ENCODE measurements around the gene GALM.
"Not testable (repeated sequence)": the region's sequence is repeated elsewhere in the genome, so short reads cannot be mapped to it uniquely, and the experiment has no call there.

The GALM gene

GRCh38 chr2:38739524-38739923 lies 73.6 kb downstream of the GALM start:
- no peak for DNase-seq (ENCODE audit: low read depth, low spot score)

DNA sequence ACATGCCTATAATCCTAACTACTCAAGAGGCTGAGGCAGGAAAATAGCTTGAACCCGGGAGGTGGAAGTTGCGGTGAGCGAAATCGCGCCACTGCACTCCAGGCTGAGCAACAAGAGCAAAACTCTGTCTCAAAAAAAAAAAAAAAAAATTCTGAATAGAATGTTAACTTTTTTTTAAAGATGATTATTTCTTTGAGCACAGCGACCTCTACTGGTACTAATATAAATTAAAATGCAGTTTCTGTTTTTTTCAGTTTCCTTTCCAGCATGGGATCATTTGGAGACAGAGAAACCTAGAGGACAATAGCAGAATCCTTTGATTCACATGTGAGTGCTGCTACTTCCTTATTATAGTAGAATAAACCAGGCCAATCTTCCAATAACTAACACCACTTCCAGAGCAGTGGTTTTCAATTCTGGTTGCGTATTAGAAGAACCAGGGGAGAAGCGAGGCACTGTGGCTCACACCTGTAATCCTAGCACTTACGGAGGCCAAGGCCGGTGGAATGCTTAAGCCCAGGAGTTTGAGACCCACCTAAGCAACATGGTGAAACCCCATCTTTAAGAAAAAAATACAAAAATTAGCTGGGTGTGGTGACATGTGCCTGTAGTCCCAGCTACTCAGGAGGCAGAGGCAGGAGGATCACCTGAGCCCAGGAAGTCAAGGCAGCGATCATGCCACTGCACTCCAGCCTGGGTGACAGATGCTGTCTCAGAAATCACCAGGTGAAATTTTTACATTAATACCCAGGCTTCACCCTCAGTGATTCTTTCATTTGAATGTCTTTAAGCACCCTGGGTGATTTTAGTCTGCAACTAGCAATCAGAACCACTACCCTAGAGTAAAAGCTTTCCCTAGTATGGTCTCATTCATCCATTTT lies 75.2 kb downstream of the GALM start:
- peak; percentile 42 for DNase-seq (ENCODE audit: low read depth, low spot score)

DNA sequence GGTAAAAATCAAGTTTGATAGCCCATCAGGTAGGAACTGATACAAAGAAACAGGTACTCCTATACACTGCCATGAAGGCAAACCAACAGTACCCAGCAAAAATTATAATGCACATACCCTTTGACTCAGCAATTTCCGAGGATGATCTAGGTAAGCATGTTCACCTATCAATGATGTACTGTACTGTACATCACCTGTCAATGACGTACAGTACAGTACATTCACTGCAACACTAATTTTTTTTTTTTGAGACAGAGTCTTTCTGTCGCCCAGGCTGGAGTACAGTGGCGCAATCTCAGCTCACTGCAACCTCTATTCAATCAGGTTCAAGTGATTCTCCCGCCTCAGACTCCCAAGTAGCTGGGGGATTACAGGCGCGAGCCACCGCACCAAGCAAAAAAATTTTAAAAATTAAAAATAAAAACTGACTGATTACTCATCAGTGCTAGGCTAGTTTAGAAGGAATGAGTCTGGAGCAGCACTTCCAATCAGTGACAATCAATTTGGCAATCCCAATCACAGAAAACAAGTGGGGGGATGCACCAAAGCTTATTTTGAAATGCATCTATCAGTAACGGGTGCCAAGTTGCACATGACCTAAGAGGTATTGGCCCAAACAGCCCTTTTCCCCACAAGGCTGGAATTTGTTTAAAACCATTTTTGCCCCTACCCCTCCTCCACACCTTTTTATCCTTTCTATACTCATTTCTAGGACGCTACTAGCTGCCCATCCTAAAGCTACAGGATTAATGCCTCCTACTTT lies 77.1 kb downstream of the GALM start:
- no peak for DNase-seq (ENCODE audit: low read depth, low spot score)

DNA sequence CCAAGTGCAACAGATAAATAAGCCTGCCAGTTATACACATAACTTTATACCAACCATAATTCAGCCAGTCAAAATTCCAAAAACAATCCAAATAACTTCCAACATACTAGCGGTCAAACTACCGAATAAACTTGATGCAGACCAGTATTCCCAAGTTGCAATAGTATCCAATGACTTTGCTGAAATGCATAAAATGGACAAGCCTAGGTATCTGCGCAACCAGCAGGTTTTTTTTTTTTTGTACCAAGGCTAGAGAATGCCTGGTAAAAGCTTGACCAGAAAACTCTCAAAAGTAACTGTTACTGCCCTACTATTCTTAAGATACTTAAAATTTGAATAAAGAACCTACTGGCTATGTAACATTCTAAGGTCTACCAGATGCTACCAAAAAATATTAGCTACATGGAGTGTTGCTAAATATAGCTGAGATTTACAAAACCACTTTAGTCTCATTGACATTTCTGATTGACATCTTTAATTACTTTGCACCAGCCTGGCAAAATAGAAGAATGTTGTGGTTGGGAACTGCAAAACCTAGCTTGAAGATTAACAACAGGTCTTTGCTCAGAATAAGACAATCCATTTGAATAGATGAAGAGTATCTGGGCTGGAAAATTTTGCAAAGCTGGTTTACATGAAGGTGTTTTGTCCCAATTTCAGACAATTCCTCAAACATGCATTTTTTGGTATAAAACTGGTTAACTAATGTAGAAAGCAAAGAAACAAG lies 77.9 kb downstream of the GALM start:
- no peak for DNase-seq (ENCODE audit: low read depth, low spot score)

GRCh38 chr2:38744399-38744780 lies 78.5 kb downstream of the GALM start:
- no peak for DNase-seq (ENCODE audit: low read depth, low spot score)

- DNase-seq (ENCODE audit: low read depth, low spot score): no peak
Observed at GRCh38 chr2:38745267-38745666, 79.4 kb downstream of the GALM start.

GRCh38 chr2:38747007-38747424 lies 81.1 kb downstream of the GALM start:
- DNase-seq (ENCODE audit: low read depth, low spot score): no peak

DNA sequence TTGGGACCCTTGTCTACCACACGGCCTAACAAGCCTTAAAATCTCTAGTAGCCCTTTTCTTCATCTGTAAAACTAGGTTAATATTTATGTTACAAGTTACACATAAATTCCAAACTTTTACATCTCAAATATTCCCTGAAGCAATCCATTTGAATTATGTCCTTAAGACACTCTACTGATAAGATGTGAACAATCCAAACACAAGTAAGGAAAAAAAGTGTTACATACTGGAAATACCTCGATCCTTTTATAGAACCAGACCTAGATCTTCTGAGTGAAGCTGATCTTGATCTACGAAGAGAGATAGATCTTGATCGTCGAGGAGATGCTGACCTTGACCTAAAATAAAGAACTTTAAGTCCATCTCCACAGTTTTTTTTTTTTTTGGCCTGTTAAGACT lies 81.9 kb downstream of the GALM start:
- DNase-seq (ENCODE audit: low read depth, low spot score): no peak

GRCh38 chr2:38748391-38748790 lies 82.5 kb downstream of the GALM start:
- DNase-seq (ENCODE audit: low read depth, low spot score): no peak

DNA sequence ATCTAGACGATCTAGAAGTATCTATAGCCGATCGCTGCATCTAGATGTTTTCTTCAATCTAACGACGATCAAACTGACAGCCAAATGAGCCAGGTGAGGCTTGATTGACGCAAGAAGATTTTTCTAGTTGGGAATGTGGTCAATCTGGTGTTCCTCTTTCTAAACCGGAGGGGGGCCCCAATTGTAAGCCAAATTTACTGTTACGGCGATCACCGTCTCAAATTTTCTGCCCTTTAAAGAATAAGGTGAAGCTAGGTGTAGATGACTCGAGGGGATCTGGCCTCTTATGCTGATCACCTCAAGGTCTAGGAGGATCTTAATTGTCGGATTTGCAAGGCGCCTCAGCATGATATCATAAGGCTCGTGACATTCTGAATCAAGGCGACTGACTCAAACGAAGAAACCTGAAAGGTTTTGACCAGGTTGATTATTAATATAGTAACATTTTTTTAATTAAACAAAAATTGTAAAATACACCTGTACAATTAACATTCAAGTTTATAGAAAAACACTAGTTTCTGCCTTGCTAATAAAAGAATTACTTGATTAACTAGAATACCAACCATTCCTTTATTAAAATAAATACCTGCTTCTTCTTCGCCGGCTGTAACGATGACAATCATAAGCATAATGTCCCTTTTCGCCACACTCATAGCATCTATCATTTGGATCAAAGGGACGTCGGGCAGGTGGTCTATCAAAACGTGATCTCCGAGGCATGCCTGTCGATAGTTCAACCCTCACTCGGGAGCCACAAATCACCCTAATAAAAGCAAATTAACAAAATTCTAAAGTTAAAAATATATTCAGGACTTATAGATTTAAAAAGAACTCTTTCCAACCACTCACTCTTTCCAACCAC lies 83.3 kb downstream of the GALM start:
- no peak for DNase-seq (ENCODE audit: low read depth, low spot score)

- peak; percentile 40 for DNase-seq (ENCODE audit: low read depth, low spot score)
Observed at GRCh38 chr2:38750011-38750890, 84.3 kb downstream of the GALM start.

DNA sequence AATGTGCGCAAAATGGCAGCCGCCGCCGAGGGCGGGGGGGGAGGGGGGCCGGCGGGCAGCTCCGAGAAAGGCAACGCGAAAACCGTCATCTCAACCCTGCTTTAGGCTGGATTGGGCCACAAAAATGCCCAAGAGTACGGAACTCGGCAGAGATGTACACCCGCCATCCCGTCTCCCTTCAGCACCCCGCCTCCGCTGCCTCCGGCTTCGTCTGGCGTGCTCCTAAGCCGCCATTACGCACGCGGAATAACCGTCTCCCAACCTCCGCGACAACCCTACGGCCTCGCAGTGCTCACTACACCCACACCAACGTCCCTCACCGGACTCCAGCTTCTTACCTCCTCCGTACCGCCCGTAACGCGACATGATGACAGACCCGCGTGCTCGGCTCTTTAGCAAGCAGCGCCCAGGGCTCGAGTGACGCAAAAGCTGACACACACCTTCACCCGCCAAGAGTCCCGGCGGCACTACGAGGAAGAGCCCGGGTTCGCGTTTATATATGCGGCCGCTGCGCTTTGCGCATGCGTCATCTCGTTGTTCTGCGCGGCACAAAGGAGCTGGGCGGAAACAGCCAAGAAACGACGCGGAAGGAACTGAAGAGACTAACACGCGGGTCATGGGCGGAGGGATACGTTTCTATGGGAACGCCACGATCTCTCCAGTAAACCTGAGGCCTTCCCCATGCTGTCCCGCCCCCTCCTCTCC lies 85.1 kb downstream of the GALM start, which contains the start of gene SRSF7:
TSS of gene SRSF7 (minus strand) at position 471 of the 705 bp plus-strand sequence. CDS start at position 366, 105 bp downstream.
- peak; percentile 99 for DNase-seq (ENCODE audit: low read depth, low spot score)

GRCh38 chr2:38751596-38752410 lies 85.9 kb downstream of the GALM start:
- peak; percentile 76 for DNase-seq (ENCODE audit: low read depth, low spot score)

GRCh38 chr2:38754049-38754448 lies 88.1 kb downstream of the GALM start:
- no peak for DNase-seq (ENCODE audit: low read depth, low spot score)

DNA sequence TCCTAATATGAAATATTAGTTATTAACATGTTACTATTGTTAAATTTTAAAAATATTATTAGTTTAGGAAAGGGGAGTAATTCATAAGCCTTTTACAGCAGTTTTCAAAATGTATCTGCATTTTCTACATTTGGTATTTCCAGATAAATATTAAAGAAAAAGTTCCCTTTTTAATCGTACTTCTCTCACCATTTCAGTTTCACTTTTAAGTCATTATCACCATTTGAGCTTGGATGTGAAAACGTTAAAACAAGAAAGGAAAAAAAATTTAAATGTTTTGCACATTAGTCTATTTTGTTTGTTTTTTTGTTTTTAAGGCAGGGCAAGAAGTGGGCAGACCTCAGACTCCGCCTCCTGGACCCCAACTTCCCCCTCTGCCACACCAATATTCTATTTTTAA lies 88.6 kb downstream of the GALM start:
- DNase-seq (ENCODE audit: low read depth, low spot score): no peak

GRCh38 chr2:38755891-38756290 lies 90.0 kb downstream of the GALM start:
- not testable (repeated sequence) for DNase-seq (ENCODE audit: low read depth, low spot score)

DNA sequence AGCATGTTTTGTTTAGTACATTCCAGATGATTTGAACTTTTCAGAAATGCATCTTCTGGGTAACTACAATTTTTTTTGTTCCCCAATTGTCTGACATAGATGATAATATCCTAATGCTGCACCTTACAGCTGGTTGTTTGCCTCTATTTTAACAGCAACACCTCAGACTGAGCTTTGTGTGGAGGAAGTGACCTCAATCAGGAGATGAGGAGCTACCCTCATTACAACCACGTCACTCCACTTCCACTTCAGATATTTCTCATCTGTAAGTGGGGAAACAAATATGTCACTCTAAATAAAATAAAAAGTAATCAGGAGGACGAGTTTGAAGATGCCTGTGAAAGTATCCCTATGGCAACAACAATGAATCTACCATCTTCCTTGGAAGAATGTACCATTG lies 97.3 kb downstream of the GALM start:
- no peak for DNase-seq (ENCODE audit: low read depth, low spot score)

GRCh38 chr2:38763728-38764127 lies 97.8 kb downstream of the GALM start:
- DNase-seq (ENCODE audit: low read depth, low spot score): no peak

DNA sequence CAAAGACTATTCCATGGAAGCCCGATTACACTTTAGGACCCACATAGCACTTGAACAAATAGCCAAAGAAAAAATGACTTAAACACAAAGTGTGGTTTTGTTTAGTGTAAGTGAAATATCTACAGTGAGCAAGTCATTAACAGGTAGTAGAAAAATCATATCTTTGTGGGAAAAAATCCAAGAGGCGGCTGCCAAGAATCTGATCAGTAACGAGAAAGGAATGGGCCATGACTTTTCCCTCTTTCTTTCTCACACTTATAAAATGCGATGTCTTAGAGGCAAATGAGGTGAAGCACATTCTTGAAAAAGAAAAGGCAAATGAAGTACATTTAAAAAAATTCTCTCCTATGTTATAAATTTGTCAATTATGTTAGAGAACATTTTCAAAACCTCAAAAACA lies 99.2 kb downstream of the GALM start:
- no peak for DNase-seq (ENCODE audit: low read depth, low spot score)

All from ELF-1 (cell line).